Gastrocnemius medialis (tissue), 4 donors: Measurements from ENCODE around the gene ASTN2. TPM values are rescaled to one million over a fixed set of nuclear protein-coding genes. Genes with fewer than 3 reads are reported as not detected.

Source experiments
- ATAC-seq, 2 donors: fragments of 150-250 bp; one replicate each; pipeline ENCODE4 v1.9.1; 2016
- DNase-seq, 2 donors: peaks; one replicate each; pipeline ENCODE4 v3.0.0-alpha.2; 2019
- H3K27ac ChIP-seq, 4 donors: fragments of 200-600 bp; sonication (generic); 1 replicate in 1 of 4; 2 replicates in 3 of 4; pipeline ENCODE4 v1.5.1; 2016 to 2018; ENCODE audit warnings: mild to moderate bottlenecking in 2 of 4, moderate library complexity in 1 of 4
- H3K27me3 ChIP-seq, 3 donors: fragments of 200-600 bp; sonication (generic) in 2 of 3; 1 replicate in 1 of 3; 2 replicates in 2 of 3; pipeline versions ENCODE4 v1.5.1 to v1.6.0; 2016 to 2019; ENCODE audit warnings: mild to moderate bottlenecking in 1 of 3, moderate library complexity in 1 of 3
- H3K36me3 ChIP-seq, 2 donors: fragments of 200-600 bp; sonication (generic) in 1 of 2; one replicate each; pipeline ENCODE4 v1.5.1; 2017 to 2018
- H3K4me1 ChIP-seq, 2 donors: fragments of 200-600 bp; sonication (generic) in 1 of 2; one replicate each; pipeline ENCODE4 v1.5.1; 2016 to 2017; ENCODE audit warnings: mild to moderate bottlenecking in 2 of 2
- H3K4me3 ChIP-seq, 4 donors: fragments of 200-600 bp; sonication (generic) in 3 of 4; 1 replicate in 1 of 4; 2 replicates in 3 of 4; pipeline ENCODE4 v1.5.1; 2016 to 2019; ENCODE audit warnings: mild to moderate bottlenecking in 2 of 4
- H3K9me3 ChIP-seq, 3 donors: fragments of 200-600 bp; sonication (generic) in 2 of 3; 1 replicate in 1 of 3; 2 replicates in 2 of 3; pipeline ENCODE4 v1.5.1; 2016 to 2019
- POLR2A ChIP-seq, 2 donors: fragments of 450-650 bp; IDR thresholded peaks; one replicate each; pipeline ENCODE4 v1.6.1; 2017; ENCODE audit warnings: antibody characterized with exemption in 2 of 2, mild to moderate bottlenecking in 2 of 2, moderate library complexity in 2 of 2
- in situ Hi-C, 4 donors: fragments of 200-750 bp; cut with MboI; loops; one replicate each; pipeline versions ENCODE4 v1.15.0 to v1.8.0; 2017; ENCODE audit warnings: low sequenced_read_pairs in 4 of 4
- intact Hi-C: fragments of 100-400 bp; cut with DNase I; formaldehyde crosslinking; loops from one replicate; pipeline ENCODE4 v1.15.1; 2023; ENCODE audit warnings: low total_unique reads
- total RNA-seq, 4 donors: library from RNA; depleted of rRNA; stranded (reverse); fragments of >200 nt; gene quantifications; one replicate each; pipeline versions ENCODE4 v1.1.0 to v1.2.3, GENCODE V29; 2016
- TF ChIP-seq, protein P1 (sequence below), 5 experiments: fragments of 450-650 bp in 3 of 5; fragments of 200-600 bp in 2 of 5; sonication (generic) in 2 of 5; IDR thresholded peaks in 4 of 5; conservative IDR thresholded peaks in 1 of 5; 1 replicate in 4 of 5; 2 replicates in 1 of 5; pipeline ENCODE4 v1.5.1; 2016 to 2019; ENCODE audit warnings: antibody characterized with exemption in 5 of 5, mild to moderate bottlenecking in 3 of 5, moderate library complexity in 3 of 5

Gene ASTN2
- total RNA-seq, 4 donors from 2014 or later = 2.5 to 4.6 (median 3.7) TPM

DNA sequence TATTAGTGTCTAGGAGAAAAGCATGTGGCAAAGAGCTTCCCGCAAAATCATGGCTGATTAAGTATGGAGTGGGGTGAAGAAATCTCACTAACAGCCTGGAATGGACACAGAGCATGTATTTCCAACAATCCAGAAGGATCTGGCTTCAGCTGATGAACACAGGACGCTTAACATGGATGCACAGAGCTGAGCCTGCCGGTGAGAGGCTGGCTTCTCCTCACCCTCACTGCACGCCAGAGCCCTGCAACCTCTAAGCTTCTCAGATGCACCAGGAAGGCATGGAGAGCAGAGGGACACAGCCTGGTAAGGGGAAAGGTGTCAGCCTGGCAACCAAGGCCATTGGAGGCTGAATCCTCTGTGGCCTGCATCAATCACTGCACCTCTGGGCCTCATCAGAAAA, 429.3 kb downstream of the ASTN2 start:
- intact Hi-C loops (no loop called here), in situ Hi-C loops (no loop called here)
- ATAC-seq (no peak), DNase-seq (no peak)
- Histone ChIP-seq H3K9me3 (no peaks in the 10 kb centered on the region), H3K27me3 (no peaks in the 10 kb centered on the region), H3K4me1 (no peaks in the 10 kb centered on the region), H3K27ac (no peak overlapping the region), H3K4me3 (no peak overlapping the region), H3K36me3 (no peaks in the 10 kb centered on the region)
- no peak for TF ChIP-seq POLR2A (IDR thresholded peaks at IDR 0.05)
- TF ChIP-seq, protein P1, sequence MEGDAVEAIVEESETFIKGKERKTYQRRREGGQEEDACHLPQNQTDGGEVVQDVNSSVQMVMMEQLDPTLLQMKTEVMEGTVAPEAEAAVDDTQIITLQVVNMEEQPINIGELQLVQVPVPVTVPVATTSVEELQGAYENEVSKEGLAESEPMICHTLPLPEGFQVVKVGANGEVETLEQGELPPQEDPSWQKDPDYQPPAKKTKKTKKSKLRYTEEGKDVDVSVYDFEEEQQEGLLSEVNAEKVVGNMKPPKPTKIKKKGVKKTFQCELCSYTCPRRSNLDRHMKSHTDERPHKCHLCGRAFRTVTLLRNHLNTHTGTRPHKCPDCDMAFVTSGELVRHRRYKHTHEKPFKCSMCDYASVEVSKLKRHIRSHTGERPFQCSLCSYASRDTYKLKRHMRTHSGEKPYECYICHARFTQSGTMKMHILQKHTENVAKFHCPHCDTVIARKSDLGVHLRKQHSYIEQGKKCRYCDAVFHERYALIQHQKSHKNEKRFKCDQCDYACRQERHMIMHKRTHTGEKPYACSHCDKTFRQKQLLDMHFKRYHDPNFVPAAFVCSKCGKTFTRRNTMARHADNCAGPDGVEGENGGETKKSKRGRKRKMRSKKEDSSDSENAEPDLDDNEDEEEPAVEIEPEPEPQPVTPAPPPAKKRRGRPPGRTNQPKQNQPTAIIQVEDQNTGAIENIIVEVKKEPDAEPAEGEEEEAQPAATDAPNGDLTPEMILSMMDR (IDR thresholded peaks at IDR 0.05 in 4 of 5, conservative IDR thresholded peaks at IDR 0.05 in 1 of 5) = no peak

DNA sequence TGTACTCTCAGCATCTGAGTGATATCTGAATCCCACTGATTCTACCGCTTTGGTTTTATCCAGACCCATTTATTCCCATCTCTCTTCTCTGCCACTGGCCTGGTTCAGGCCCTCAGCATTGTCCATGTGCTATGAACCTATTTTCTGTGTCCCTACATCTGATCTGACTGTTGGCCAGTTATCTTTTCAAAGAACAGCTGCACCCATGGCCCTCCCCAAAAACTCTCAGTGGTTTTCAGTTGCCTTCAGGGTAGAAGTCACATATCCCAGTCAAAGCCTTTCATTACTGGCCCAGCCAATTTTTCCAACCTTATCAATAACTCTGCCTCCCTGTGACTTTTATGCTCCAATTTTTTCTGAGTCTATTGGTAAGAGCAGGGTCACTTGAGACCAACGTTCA, 430.7 kb downstream of the ASTN2 start:
- DNase-seq (no peak), ATAC-seq (no peak)
- Histone ChIP-seq H3K4me1 (no peaks in the 10 kb centered on the region), H3K4me3 (no peak overlapping the region), H3K27me3 (no peaks in the 10 kb centered on the region), H3K27ac (no peak overlapping the region), H3K36me3 (no peaks in the 10 kb centered on the region), H3K9me3 (no peaks in the 10 kb centered on the region)
- TF ChIP-seq, protein P1 (IDR thresholded peaks at IDR 0.05 in 4 of 5, conservative IDR thresholded peaks at IDR 0.05 in 1 of 5) = no peak
- TF ChIP-seq POLR2A (IDR thresholded peaks at IDR 0.05) = no peak
- in situ Hi-C loops (no loop called here), intact Hi-C loops (no loop called here)

DNA sequence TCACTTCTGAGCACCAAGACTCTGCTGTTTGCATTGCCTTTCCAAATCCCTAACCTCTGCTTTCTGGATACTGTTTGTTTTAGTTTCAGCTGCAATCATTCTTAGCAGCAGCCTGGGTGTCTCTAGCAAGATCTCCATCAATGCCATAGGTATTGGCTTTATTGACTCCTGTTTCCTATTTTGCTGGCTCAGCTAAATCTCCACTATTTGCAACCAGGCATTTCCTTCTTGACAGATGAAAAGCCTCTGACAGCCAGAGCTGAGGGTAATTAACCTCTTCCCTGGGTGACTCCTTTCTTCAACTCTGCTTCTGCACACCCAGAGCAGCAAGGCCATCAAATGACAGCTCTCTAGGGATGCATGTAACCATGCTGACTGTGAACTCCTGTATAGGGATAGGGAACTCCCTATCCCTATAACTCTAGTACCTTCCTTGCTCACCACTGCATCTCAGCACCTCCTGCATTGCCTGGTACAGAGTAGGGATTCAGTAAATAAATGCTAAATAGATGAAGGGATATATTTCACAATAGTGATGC, 434.2 kb downstream of the ASTN2 start:
- ATAC-seq (no peak), DNase-seq (no peak)
- Histone ChIP-seq H3K36me3 (no peaks in the 10 kb centered on the region), H3K27me3 (no peaks in the 10 kb centered on the region), H3K4me3 (no peak overlapping the region), H3K4me1 (no peaks in the 10 kb centered on the region), H3K27ac (no peak overlapping the region), H3K9me3 (no peaks in the 10 kb centered on the region)
- in situ Hi-C loops (no loop called here), intact Hi-C loops (no loop called here)
- TF ChIP-seq, protein P1 (IDR thresholded peaks at IDR 0.05 in 4 of 5, conservative IDR thresholded peaks at IDR 0.05 in 1 of 5) = no peak
- TF ChIP-seq POLR2A (IDR thresholded peaks at IDR 0.05) = no peak

DNA sequence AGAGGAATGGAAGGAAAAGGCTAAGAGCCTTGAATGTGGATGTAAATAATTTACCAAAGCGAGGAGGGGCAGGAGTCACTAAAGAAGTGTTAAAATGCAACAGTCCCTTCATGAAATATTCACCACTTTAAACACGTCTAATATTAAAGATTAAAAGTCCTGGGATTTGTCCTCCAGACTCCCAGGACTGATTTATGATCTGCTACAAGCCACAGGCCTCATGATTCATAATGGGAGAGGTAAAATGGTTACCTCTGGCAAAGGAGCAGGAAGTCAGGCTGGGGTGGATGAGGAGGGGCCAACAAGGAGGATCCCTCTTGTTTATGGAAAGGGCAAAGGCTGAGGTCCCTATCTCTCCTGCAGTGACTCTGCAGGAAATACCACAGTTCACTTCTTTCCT, 435.4 kb downstream of the ASTN2 start:
- H3K36me3 ChIP-seq = no peaks in the 10 kb centered on the region
- ATAC-seq (no peak), DNase-seq (no peak)
- H3K27ac ChIP-seq = no peak overlapping the region
- H3K4me3 ChIP-seq = no peak overlapping the region
- H3K27me3 ChIP-seq = no peaks in the 10 kb centered on the region
- intact Hi-C loops = no loop called here
- no peaks in the 10 kb centered on the region for H3K9me3 ChIP-seq
- TF ChIP-seq POLR2A (IDR thresholded peaks at IDR 0.05) = no peak
- TF ChIP-seq, protein P1 (IDR thresholded peaks at IDR 0.05 in 4 of 5, conservative IDR thresholded peaks at IDR 0.05 in 1 of 5) = no peak
- no peaks in the 10 kb centered on the region for H3K4me1 ChIP-seq
- in situ Hi-C loops = no loop called here

DNA sequence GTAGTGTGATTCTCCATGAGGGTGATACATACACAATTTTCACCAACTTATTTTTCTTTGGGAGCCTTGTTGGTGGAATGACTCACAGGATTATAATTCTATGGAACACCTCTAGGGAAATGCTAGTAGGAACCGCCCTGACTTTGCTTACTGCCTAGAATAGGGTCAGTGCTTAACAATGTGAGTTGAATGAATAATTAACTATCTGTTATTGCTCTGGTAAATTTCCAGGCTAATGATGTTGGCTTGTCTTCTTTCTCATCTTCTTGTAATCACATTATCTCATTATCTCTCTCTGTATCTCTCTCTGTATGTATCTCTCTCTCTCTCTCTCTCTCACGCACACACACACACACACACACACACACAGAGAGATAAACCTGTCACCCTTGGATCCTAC, 436.7 kb downstream of the ASTN2 start:
- in situ Hi-C loops = no loop called here
- intact Hi-C loops = no loop called here
- TF ChIP-seq POLR2A (IDR thresholded peaks at IDR 0.05) = no peak
- TF ChIP-seq, protein P1 (IDR thresholded peaks at IDR 0.05 in 4 of 5, conservative IDR thresholded peaks at IDR 0.05 in 1 of 5) = no peak
- no peaks in the 10 kb centered on the region for H3K4me1 ChIP-seq
- no peaks in the 10 kb centered on the region for H3K36me3 ChIP-seq
- H3K27ac ChIP-seq = no peak overlapping the region
- ATAC-seq = no peak
- H3K27me3 ChIP-seq = no peaks in the 10 kb centered on the region
- no peaks in the 10 kb centered on the region for H3K9me3 ChIP-seq
- no peak overlapping the region for H3K4me3 ChIP-seq
- DNase-seq = no peak
